Heart left ventricle (tissue), 16 donors: ENCODE data around the gene BST1. TPM values are rescaled to one million over a fixed set of nuclear protein-coding genes. Genes with fewer than 3 reads are reported as not detected.

Source experiments
- ATAC-seq, 4 donors: fragments of 200-7000 bp; cut with Tn5 transposase; one replicate each; pipeline ENCODE4 v1.9.1; 2020 to 2022; ENCODE audit warnings: moderate library complexity in 4 of 4, mild to moderate bottlenecking in 3 of 4, moderate number of reproducible peaks in 1 of 4
- DNase-seq, 5 donors: peaks; one replicate each; pipeline ENCODE4 v3.0.0-alpha.2; 2020
- H3K27ac ChIP-seq, 12 donors: fragments of 200-600 bp; sonication (generic) in 4 of 12; one replicate each; pipeline versions ENCODE4 v1.5.0 to v1.8.0; 2016 to 2022; ENCODE audit warnings: mild to moderate bottlenecking in 2 of 12
- H3K27me3 ChIP-seq, 9 donors: fragments of 200-600 bp; sonication (generic) in 2 of 9; one replicate each; pipeline versions ENCODE4 v1.5.1 to v1.8.0; 2016 to 2022; ENCODE audit warnings: mild to moderate bottlenecking in 3 of 9
- H3K36me3 ChIP-seq, 9 donors: fragments of 200-600 bp; sonication (generic) in 2 of 9; one replicate each; pipeline versions ENCODE4 v1.5.0 to v1.8.0; 2018 to 2022; ENCODE audit warnings: mild to moderate bottlenecking in 2 of 9
- H3K4me1 ChIP-seq, 12 donors: fragments of 200-600 bp; sonication (generic) in 4 of 12; one replicate each; pipeline versions ENCODE4 v1.5.0 to v1.8.0; 2016 to 2022; ENCODE audit warnings: mild to moderate bottlenecking in 3 of 12
- H3K4me3 ChIP-seq, 12 donors: fragments of 200-600 bp; sonication (generic) in 4 of 12; one replicate each; pipeline versions ENCODE4 v1.5.0 to v1.8.0; 2017 to 2022; ENCODE audit warnings: mild to moderate bottlenecking in 9 of 12, moderate library complexity in 4 of 12
- H3K9me3 ChIP-seq, 12 donors: fragments of 200-600 bp; sonication (generic) in 4 of 12; one replicate each; pipeline versions ENCODE4 v1.5.0 to v1.8.0; 2016 to 2022; ENCODE audit warnings: mild to moderate bottlenecking in 1 of 12
- CTCF ChIP-seq, 12 donors: fragments of 200-600 bp; sonication (generic) in 4 of 12; IDR thresholded peaks; one replicate each; pipeline versions ENCODE4 v1.5.0 to v1.8.0; 2018 to 2022; ENCODE audit warnings: antibody characterized with exemption in 12 of 12, mild to moderate bottlenecking in 5 of 12
- POLR2A ChIP-seq, 2 donors: fragments of 450-650 bp; IDR thresholded peaks; one replicate each; pipeline ENCODE4 v1.6.1; 2017; ENCODE audit warnings: antibody characterized with exemption in 2 of 2, mild to moderate bottlenecking in 2 of 2, moderate library complexity in 2 of 2
- WGBS, 4 donors: extraction: QIAGEN DNeasy Blood & Tissue Kit in 2 of 4; methylation state at CpG; one replicate each; pipeline versions ENCODE4 v1.1.5 to v1.1.7; 2013 to 2018; 5-methylcytosine and 5-hydroxymethylcytosine counted together
- intact Hi-C, 10 donors: fragments of 100-400 bp; cut with DNase I; formaldehyde crosslinking; loops; one replicate each; pipeline versions ENCODE4 v1.11.1 to v1.14.2; 2022
- polyA plus RNA-seq, 2 donors: library from polyadenylated mRNA; stranded (reverse); fragments of 200-250 nt; gene quantifications; one replicate each; pipeline ENCODE4 v1.2.3, GENCODE V29; 2013
- total RNA-seq, 9 donors: library from RNA; depleted of rRNA in 2 of 9; stranded (reverse); fragments of >200 nt in 2 of 9; fragmentation: NEBNext Ultra II Directional in 3 of 9; extraction: Animal tissue kit (Norgen Biotek cat#: 25700) in 3 of 9; gene quantifications; one replicate each; pipeline versions ENCODE4 v1.1.0 to v1.2.4, GENCODE V29; 2016 to 2023
- donor health status: ischemic (EF 13 %, LVEDD 7.1; RV severe dilation, severe dysfunction).
- donor health status: healthy with polysubstance abuse.
- donor health status: DM: no; HTN: yes; CAD: no.
- donor health status: DM: no; HTN: no; CAD: no.
- donor health status: ischemic (EF 25% LVEDD 6.9; RV normal size, moderate dysfunction).
- donor health status: ischemic (EF 25% LVEDD 5.7; RV mildly dilated, moderate dysfunction).
- donor health status: healthy.
- donor health status: DM: yes; HTN: yes; CAD: no.
- donor health status: ischemic (EF 35%, LVEDD 5.7; RV mildly dilated, moderate dysfunction).
- donor health status: nonischemic (EF 11% LVEDD 7.7; RV severe dilation, severe dysfunction).
- donor health status: DM: yes; HTN: yes; CAD: no.
- donor health status: PGD.
- donor health status: ischemic (EF 29% LVEDD 5.4; RV normal size, mild dysfunction).
- donor health status: nonischemic (EF 23%, LVEDD 6.1; RV moderate dilation, normal function).

The BST1 gene
- total and polyA plus RNA-seq, 11 donors, result 1.3 to 18.4 (median 2.1) TPM

- peak; percentile 25 to 79 (median 46) for DNase-seq
- Histone ChIP-seq H3K4me1 (peaks cover 0 to 40% (median 7%) of the 10 kb centered on the region in 12 donors), H3K27me3 (no peaks in the 10 kb centered on the region), H3K4me3 (peak within 1 kb of the TSS; percentile 54 to 90 (median 62)), H3K9me3 (no peaks in the 10 kb centered on the region), H3K36me3 (no peaks in the 10 kb centered on the region), H3K27ac (peak within 1 kb of the TSS; percentile 17 to 79 (median 62))
- TF ChIP-seq CTCF (IDR thresholded peaks at IDR 0.05) (no peak), POLR2A (IDR thresholded peaks at IDR 0.05) (no peak)
- 2 to 7% (median 4%) methylated on average over 50 to 76 of the region's 76 CpGs for WGBS, 4 donors
- peak in 3 of 4 donors; percentile 66 to 80 (median 78) for ATAC-seq
- intact Hi-C loops, result loop anchor here in 1 of 10 donors (2.0 kb wide), 1 partner anchor 48 kb away; no protein-coding TSS in a partner anchor
Measured at GRCh38 chr4:15778289-15779241, 75.7 kb downstream of the BST1 start, which contains the start of gene CD38. Gene CD38, plus strand, starts transcription at chr4:15778328. Its CDS starts 87 bp downstream, at chr4:15778415.

- peak; percentile 52 to 69 (median 57) for DNase-seq
- peak; percentile 69 to 83 (median 75) for ATAC-seq
Measured at GRCh38 chr4:15779306-15779705, 76.4 kb downstream of the BST1 start.

GRCh38 chr4:15779809-15780208 lies 76.9 kb downstream of the BST1 start:
- TF ChIP-seq POLR2A (IDR thresholded peaks at IDR 0.05) (no peak), CTCF (IDR thresholded peaks at IDR 0.05) (no peak)
- intact Hi-C loops, result loop anchor here in 2 of 10 donors (2.0 to 5.0 kb wide), 2 partner anchors 49 to 63 kb away; no protein-coding TSS in a partner anchor
- Histone ChIP-seq H3K4me3 (peak overlapping the region; percentile 54 to 90 (median 62)), H3K27me3 (no peaks in the 10 kb centered on the region), H3K4me1 (peaks cover 0 to 51% (median 7%) of the 10 kb centered on the region in 12 donors), H3K36me3 (no peaks in the 10 kb centered on the region), H3K27ac (peak overlapping the region in 9 of 12 donors; percentile 48 to 79 (median 65)), H3K9me3 (no peaks in the 10 kb centered on the region)
- DNase-seq, result no peak
- WGBS, 4 donors, result 76 to 82% (median 78%) methylated on average over 1 of the region's 1 CpG
- ATAC-seq, result no peak

More at GRCh38 chr4:15779306-15779705, 76.4 kb downstream of the BST1 start:
- intact Hi-C loops, result loop anchor here in 1 of 10 donors (2.0 kb wide), 1 partner anchor 49 kb away; no protein-coding TSS in a partner anchor
- H3K4me1 ChIP-seq, result peaks cover 0 to 47% (median 7%) of the 10 kb centered on the region in 12 donors
- TF ChIP-seq CTCF (IDR thresholded peaks at IDR 0.05) (peak in 11 of 12 donors; percentile 15 to 66 (median 36)), POLR2A (IDR thresholded peaks at IDR 0.05) (no peak)
- no peaks in the 10 kb centered on the region for H3K27me3 ChIP-seq
- no peaks in the 10 kb centered on the region for H3K36me3 ChIP-seq
- peak overlapping the region in 10 of 12 donors; percentile 18 to 79 (median 64) for H3K27ac ChIP-seq
- peak overlapping the region; percentile 54 to 90 (median 62) for H3K4me3 ChIP-seq
- 0 to 2% (median 1%) methylated on average over 14 of the region's 14 CpGs for WGBS, 4 donors
- no peaks in the 10 kb centered on the region for H3K9me3 ChIP-seq
